Middle frontal gyrus (tissue), 1 donor: ENCODE measurements around the gene TMEM14B.
A peak's percentile ranks its signal among the peaks of the same experiment; 100 is the strongest.
"Not testable (repeated sequence)": the region's sequence is repeated elsewhere in the genome, so short reads cannot be mapped to it uniquely, and the experiment has no call there.

Source experiments
- DNase-seq: peaks from one replicate; pipeline ENCODE4 v3.0.0-alpha.2; 2015; ENCODE audit warnings: low spot score; ENCODE audit errors: extremely low spot score

The TMEM14B gene

DNA sequence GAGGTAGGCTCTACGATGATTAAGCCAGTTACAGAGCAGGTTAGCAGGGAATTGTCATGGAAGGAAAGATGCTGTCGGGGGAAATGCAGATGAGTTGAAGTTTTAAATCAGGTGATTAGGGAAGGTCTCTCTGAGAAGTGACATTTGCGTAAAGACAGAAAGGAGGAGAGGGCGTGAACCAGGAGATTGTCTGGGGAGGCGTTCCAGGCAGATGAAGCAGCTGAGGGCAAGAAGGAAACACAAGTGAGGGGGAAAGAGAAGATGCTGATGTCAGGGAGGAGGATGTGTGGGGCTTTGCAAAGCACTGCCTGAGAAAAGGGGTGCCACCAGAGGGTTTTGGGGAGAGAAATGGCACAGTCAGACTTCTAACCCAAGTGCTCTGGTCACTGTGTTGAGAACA, 2.5 kb upstream of the TMEM14B start:
- DNase-seq = no peak

DNA sequence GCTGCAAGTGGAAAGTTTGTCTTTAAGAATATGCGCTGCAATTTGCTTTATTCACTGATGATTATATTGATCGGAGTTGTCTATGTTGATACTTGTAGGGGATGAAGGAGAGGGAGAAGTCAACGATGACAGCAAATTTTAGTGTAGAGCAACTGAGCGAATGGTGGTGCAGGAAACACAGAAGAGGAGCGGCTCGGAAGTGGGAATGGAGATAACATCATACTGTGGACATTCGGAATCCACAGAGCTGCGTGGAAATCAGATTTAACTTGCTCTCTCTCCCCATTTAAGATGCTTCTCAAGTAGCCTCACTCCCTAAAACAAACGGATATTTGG, 722 bp upstream of the TMEM14B start:
- DNase-seq = no peak

DNA sequence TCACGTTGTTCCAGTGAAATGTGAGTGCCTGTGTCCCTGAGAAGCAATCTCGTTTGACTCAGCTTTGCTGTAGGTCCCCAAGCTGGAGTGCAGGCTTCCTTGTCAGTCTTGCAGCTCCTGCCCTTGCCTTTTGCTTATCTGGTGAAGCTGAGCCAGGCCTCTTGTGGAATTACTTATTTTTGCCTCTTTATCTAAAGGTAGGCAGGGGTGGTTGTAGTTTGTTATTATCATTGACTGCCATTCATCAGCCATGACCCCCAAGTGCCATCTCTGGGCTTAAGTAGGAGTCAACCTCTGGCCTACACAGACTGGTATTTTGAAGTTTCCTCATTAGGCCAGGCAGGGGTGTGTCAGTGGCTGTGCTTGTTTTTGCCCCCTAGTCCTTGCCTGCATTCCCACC, 2.1 kb downstream of the TMEM14B start:
- DNase-seq = no peak

DNA sequence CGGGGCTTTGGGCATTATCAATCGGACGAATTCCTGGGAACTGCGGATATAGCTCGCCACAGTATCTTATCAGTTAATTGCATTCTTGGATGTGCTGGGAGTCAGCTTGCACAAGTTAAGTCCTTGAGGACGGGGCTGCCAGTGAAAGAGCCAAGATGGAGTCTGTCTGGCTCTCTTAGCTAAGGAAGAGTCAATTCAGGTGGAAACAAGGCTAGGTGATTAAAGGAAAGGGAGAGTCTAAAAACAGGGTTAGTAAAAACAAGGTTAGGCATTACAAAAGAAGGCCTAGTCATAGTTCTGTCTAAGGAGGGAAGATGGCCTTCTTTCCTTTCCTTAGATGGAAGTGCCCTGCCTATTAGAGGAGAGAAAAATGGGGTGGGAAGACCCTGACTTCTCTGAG, 3.0 kb downstream of the TMEM14B start:
- not testable (repeated sequence) for DNase-seq

DNA sequence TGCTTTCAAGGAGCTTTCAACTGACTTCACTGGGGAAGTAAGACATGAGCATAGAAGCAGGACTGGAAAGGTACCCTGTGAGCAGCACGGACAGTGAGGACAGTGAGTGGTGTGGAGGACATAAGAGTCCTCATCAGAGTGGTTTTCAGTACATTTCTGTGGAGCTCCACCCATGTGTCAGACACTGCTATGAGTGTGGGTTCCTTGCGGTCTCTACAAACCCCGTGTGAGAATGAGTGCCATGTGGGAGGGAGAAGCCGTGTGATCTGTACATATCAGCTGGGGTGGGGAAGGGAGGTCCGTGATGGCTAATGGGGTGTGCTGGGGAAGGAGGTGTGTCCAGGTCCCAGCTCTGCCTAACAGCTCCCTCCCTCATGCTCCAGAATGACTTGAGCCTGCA, 4.2 kb downstream of the TMEM14B start:
- DNase-seq = not testable (repeated sequence)

DNA sequence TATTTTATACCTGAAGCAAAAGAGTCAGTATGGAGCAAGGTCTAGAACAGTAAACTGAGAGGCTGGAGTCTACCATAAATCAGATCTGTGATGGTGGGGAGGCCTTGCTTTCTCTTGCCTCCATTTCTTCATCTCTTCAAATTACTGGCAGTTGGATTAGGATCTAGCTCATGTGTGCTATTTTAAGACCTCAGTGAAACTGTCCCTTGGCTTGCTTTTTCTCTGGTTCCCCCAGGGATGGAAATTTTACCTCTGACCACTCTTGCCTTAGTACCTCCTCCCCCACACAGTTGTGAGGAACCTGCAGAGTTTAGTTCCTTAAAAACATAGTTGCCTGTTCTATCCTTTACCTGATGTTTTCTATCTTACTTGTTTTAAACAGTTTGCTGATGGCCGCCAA, 8.5 kb downstream of the TMEM14B start:
- DNase-seq = no peak

DNA sequence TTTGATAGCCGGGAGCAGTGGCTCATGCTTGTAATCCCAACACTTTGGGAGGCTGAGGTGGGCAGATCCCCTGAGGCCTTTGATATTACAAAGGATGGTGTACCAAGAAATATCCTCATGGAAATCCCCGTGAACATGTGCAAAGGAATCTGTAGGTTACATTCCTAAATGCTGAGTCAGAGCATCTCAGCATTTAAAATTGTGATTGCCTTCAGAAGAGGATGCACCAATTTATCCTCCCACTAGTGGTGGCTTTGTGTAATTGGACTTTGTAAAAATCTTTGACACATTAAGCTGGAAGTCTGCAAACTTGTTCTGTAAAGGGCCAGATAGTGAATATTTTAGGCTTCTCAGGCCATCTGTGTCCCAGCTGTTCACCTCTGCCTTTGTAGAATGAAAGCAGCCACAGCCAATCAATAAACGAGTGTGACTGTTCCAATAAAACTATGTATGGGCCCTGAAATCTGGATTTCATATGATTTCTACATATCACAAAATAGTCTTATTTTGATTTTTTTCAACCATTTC, 11.8 kb downstream of the TMEM14B start:
- peak; percentile 17 for DNase-seq

DNA sequence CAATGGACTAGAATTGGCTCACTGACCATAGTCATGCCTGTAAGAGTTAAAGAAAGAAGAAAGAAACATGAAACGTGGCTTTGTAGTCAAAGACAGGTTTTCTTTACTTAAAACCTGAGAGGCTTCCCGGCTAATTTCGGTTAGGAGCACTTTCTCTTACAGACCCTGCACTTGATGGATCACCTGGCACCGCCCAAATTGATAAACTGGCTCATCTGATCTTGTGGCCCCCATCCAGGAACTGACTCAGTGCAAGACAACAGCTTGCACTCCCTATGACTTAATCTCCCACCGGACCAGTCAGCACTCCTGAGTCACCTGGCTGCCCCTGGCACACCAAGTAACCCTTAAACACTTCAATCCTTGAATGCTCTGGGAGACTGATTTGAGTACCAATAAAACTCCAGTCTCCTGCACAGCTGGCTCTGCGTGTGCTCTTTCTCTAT, 12.3 kb downstream of the TMEM14B start:
- DNase-seq = no peak

DNA sequence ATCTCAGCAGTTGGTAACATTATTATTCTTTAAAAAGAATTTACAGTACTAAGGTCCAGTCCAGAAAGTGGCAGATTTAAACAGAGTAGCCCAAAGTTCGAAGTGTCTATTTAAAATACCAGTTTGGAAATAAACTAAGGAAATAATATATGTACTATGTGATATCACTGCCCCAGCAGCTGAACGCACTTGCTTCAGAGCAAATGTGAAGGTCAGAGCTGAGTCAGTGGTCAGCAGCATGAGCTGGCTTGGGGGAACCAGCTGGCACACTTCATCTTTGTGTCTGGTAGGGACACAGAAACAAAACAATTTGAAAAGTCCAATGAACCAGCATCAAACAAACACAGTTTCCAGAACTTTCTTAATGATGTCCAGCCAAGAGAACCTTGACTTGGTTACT, 15.4 kb downstream of the TMEM14B start:
- DNase-seq = no peak

DNA sequence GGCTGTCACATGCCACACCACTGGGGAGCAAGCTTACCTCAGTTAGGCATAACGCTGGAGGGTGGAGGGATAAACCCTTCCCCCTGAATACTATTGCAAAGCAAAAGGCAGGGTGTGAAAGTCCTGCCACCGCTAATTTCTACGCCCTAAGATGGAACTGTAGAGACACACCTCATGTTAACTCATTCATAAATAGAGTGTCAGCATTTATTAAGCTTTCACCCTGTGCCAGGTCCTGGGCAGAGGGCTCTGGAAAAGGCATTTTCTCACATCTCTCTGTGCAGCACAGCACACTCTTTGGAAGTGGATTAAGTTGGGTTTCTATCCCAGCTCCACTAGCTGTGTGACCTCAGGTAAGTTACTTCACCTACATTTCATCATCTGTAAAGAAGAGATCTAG, 21.8 kb downstream of the TMEM14B start:
- DNase-seq = no peak

DNA sequence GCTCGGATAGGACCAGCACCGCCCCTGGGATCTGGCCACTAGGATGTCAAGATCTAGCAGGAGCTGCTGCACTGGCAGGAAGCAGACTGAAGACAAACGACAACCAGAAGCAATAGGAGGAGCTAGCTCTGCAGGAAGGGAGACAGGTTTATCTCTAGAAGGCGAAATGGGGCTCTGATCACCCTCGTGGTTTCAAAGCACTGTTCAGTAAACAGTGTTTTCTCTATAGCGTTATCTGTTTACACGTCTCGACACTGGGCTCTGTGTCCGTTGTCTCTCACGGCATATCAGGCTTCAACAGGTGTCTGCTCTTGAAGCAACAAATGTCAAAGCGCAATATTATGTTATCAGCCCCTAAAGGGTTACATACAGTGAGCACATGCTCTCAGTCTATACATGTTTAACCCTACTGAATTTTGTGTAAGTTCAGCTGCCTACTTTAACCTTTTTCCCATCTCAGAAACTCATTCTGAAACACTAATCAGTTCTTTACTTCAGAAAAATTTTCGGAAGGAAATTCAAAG, 23.8 kb downstream of the TMEM14B start:
- no peak for DNase-seq

DNA sequence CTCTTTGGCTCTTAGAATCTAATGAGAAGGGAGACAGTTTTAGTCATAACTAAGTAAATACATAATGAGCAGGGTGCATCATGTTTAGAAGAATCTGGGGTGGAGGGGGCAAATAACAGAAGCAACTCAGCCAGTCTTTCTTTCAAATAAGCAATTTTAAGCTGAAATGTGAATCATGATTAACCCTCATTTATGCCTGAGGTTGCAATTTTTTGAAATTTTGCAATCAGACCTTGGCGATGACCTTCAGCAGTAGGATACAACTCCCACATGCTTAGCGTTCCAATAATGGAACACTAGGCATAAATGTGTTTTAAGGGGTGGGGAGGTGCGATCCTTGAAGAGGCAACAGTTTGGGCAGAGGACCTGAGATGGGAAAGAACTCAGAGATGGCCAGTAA, 30.6 kb downstream of the TMEM14B start:
- DNase-seq = no peak

DNA sequence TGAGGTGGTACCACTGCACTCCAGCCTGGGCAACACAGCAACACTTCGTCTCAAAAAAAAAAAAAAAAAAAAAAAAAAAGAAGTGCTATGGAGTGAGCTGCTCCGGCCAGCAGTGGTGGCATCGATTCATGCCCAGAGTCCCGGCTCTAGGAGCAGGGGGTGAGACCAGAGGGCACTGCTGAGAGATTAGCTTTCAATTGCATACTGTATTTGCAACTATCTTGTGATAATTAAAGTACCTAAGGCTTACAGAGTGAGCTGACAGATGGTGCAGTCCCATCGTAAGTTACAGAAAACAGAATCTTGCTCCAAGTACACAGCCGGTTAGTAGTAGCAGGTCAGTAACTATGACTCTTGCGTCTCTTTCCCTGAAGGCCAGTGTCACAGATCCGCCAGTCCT, 31.5 kb downstream of the TMEM14B start:
- DNase-seq = no peak

DNA sequence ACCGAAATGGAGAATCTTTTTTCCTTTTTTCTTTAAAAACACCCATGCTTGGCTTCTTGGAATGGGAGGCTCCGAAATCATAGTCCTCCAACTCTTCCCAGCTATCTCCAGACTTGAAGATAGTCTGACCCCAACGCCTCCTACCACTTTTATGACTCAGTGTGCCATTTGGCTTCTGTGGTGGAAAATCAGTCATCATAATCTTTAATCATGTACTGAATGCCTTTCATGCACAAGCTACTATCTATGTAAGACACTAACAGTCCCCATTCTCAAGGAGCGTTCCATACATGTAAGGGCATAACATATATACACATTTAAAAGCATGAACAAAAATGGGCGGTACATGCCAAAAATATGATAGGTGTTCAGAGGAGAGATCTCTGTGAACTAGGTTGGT, 44.1 kb downstream of the TMEM14B start:
- DNase-seq = no peak

DNA sequence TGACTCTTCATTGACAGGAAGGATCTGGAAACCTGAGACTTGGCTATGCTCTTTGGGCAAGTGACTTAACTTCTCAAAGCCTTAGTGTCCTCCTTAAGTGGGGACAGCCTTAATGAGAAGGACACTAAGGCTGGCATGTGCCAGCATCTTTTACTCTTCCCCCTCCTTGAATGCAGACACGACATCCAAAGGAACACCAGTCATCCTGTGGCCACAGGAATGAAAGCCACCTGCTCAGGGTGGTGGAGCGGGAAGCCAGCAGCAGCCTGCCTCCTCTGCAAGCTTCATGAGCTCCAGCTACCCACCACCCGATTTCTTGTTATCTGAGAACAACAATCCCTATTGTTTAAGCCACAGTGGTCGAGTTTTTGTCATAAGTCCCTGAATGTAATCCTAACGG, 44.5 kb downstream of the TMEM14B start:
- DNase-seq = no peak

DNA sequence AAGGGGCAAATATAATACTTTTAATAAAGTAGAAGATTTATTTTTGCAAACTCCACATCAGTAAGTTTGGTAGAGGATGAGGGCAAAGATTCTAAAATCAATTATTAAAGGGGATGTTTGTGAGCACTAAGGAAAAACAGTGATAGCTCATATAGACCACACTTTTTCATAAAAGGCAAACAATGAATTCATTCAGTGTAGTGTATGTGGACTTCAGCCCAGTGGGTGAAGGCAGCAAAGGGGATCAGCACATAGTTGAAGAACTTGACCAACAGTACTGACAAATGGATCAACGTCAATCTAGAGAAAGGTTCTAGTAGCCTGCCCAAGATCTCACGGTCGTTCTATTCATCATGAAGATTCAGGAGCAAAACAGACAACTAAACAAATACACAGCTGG, 45.4 kb downstream of the TMEM14B start:
- no peak for DNase-seq

DNA sequence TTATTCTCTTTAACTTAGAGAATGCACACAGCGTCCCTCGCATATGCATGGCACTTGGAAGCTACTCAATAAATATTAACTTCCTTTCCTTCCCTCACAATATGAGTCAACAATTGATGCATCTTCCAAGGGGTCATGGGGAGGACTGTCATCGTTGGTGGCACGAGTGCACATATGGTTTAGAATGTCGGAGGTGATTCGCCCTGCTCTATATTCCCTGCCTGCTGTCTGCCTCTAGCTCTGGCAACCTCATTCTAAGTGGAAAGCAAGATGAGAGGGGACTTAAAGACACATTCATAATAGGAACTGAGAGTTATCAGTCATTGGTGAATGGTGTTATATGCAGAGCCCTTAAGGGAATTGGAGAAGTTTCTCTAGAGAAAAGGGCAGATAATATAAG, 46.1 kb downstream of the TMEM14B start:
- DNase-seq = no peak

DNA sequence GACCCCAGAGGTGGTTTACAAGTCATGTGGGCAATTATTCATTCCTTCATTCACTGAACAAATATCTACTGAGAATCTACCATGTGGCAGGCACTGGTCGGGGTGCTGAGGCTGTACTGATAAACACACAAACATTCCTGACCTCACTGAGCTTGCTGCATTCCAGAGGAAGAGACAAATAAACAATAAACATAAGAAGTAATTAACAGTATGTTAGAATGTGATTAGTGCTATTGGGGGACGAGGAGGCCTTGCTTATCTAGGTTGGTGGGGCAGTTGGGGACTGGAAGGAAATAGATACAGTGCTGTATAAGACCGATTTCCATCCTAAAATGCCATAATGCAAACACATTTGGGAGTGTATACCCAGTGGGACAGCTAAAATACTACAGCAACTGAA, 46.6 kb downstream of the TMEM14B start:
- no peak for DNase-seq

DNA sequence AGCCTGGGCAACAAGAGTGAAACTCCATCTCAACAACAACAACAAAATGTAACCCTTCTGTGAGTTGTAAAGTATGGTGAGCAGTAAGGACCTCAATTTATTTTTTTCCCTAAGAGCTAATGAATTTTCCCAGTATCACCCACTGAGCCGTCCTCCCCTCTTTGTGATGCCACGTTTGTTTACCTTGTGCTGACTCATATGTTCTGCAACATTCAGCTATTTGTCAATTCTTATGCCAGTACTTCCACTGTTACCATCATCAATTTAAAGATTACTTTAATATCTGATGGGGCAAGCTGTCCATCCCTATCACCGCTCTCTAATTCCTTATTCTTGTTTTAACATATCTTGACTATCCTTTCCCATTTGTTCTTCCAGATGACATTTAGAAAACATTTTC, 53.2 kb downstream of the TMEM14B start:
- DNase-seq = no peak

DNA sequence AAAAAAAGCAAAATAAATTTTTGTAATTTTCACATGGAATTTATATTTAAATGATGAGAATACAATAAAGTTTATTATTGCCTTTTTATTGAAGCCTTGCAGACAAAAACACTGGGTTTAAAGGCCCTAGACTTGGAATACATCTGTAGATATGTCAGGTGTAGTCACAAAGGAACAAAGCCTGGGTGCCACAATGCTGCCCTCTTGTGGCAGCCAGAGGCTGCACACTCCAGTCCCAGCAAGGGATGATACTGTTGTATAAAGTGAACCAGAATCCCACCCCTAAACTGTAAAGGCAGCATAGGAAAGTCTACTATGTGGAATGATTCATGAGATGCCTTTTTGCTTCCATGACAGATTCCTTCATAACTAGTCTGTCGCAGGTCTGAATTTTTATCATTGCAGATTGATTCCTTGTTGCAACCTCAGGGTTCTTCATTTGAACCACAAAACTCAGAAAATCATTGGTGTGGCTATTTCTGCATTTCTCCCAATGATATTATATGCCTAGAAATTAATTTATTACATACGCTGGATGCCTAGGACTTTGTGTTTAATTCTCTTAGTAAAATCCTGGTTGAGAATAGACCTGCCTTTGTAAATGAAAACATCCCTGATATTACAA, 53.7 kb downstream of the TMEM14B start:
- DNase-seq = no peak
